ENCODE results near the gene WSCD1.
A peak's percentile ranks its signal among the peaks of the same experiment; 100 is the strongest.

WSCD1 gene

DNA sequence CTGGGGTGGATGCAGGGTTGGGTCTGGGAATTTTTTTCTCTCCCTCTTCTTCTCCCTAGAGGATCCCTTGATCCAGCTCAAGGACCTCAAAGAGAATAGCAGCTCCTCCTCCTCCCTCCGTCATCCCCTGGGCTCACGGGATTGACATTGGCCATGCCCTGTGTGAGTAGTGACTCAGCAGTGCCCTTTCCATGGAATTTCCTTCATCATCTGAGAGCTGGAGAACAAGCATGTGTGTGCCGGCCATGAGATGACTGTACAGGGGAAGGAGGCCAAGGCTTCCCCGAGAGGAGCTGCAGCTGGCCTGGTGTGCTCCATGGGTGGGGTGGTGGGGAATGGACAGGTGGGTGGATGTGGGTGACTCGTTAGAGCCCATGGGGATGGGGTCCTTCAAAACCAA lies 8.9 kb upstream of the WSCD1 start:
- peak; percentile 85 for DNase-seq (ENCODE audit: low spot score)

- no peak for DNase-seq (ENCODE audit: low spot score)
Observed at GRCh38 chr17:6064868-6065267, 5.3 kb upstream of the WSCD1 start.

GRCh38 chr17:6065351-6065750 lies 4.8 kb upstream of the WSCD1 start:
- no peak for DNase-seq (ENCODE audit: low spot score)

GRCh38 chr17:6066183-6066948 lies 3.8 kb upstream of the WSCD1 start:
- no peak for DNase-seq (ENCODE audit: low spot score)

- no peak for DNase-seq (ENCODE audit: low spot score)
Observed at GRCh38 chr17:6067060-6067459, 3.1 kb upstream of the WSCD1 start.

- DNase-seq (ENCODE audit: low spot score), result no peak
Observed at GRCh38 chr17:6070430-6070912, 292 bp downstream of the WSCD1 start.

DNA sequence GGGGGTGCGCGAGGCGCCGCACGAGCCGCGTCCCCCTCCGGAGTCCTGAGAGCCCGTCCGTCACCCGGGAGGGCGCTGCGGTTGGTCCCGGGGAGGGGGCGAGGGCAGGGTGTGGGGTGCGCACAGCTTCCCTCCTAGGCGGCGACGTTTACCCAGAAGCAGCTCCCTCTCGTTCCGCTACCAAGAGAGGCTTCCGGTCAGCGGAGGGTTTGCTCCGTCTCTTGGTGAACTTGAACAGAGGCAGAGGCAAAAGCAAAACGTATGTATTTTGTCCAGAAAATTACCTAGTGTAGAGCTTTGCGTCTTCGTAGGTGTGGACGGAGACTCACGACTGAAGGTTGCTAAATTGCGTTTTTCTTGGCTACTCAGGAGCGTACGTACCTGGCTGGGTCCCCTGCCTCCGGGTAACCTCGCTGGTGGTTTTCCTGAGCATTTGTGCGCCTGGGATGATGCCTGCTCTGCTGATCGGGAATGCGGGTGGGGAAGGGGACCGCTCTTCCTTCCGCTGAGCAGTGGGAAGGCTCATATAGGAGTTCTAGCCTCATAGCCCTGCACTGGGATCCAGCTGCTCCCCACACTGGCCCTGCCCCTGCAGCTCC lies 833 bp downstream of the WSCD1 start:
- no peak for DNase-seq (ENCODE audit: low spot score)

- DNase-seq (ENCODE audit: low spot score), result no peak
Observed at GRCh38 chr17:6071528-6072065, 1.4 kb downstream of the WSCD1 start.

- DNase-seq (ENCODE audit: low spot score), result peak; percentile 63
Observed at GRCh38 chr17:6072157-6072556, 2.0 kb downstream of the WSCD1 start.

DNA sequence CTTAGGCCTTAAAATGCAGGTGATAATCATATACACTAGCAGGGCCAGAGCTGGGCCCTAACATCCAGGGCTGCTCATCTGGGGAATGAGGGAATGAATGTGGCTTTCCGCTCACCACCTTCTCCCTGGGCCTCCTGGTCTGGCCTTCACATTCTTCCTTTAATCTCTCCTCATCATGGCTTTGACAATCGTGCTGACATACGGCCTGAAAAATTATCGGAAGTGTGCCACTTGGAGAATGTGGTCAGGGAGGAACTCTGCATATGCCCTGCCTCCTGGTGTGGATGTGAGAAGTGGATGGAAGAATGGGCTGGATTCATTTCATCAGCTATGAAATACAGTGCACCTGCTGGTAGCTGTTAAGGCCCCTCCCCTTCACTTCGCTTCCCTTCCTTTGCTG lies 2.4 kb downstream of the WSCD1 start:
- DNase-seq (ENCODE audit: low spot score), result no peak

DNA sequence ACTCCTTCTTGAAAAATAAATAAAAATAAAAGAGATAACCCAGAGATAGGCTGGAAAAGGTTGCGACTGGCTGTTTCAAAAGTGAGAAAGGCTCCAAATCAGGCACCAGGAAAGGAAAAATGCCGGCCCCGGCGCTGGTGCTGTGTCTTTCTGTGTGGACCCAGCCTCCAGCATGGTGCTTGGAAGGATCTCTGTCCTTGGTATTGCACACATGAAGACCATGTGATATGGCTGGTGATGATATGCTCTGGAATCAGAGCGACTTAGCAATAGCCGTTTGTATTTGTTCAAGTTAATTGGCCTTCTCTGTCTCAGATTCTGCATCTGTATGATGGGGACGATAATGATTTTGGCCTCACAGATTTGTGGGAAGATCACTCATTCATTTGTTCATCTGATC lies 3.4 kb downstream of the WSCD1 start:
- no peak for DNase-seq (ENCODE audit: low spot score)

GRCh38 chr17:6075050-6075449 lies 4.9 kb downstream of the WSCD1 start:
- no peak for DNase-seq (ENCODE audit: low spot score)

DNA sequence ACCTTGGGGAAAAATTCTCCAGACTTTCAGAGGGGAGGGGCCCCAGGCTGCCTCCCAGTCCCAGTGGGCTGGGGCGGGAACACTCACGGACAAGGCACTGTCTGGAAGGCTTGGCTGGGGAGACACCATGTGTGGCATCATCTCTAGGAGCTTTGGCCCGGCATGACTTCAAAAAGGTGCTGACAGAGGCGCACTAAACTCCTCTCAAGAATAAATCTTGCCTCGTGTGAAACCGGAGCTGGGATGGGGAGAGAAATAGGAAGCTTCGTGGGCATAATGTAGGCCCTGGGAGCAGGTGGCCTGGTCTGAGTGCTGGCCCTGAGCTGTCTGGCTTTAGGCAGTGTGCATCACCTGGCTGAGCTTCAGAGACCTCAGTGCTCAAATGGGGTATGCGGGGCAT lies 5.7 kb downstream of the WSCD1 start:
- no peak for DNase-seq (ENCODE audit: low spot score)

GRCh38 chr17:6077752-6078151 lies 7.6 kb downstream of the WSCD1 start:
- no peak for DNase-seq (ENCODE audit: low spot score)

DNA sequence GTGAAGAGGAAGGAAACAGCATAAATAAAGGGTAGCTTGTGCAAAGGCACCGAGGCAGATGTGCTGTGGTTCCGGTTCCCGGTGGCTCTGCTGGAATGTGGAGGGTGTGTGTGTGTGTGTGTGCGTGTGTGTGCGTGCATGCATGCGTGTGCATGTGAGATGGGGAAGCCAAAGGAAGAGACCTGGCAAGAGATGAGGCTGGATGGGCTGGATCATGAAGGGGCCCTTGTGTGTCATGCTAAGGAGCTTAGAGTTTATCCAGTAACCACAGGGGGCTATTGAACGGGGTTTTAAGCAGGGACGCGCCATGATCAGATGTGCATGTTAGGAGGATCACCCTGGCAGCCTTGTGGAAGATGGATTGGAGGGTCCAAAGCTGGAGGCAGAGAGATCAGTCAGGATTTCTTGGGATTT lies 8.3 kb downstream of the WSCD1 start:
- DNase-seq (ENCODE audit: low spot score), result no peak

DNA sequence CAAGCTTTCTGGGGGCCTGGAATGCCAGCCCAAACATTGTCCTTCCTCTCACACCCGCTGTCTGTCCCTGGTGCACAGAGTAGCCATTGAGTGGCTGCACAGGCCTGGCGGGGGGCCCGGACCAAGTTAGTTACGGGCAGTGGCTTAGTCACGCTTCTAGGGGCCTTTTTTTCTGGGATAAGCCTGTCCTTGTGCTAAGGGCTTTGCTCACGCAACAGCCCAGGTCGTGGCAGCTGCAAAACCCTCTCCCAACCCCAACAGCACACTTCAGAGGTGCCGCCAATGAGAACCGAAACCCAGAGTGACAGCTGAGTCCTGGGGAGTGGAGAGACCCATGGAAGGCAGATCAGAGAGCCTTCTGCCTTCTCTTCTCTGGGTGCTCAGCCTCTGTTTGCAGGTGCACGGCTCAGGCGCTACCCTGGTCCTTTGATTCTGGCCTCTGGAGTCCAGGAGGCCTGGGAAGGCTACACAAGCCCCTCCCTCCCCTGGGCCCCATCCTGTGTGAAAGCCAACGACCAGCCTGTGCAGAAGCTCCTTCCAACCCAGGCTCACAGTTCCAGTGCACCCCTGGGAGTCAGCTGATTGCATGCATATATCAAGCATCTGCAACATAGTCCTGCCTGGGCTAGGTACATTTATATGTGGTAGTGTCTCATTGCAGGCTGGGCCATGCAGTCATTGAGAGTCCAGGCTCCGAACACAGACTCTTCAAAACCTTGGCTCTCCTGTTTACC lies 9.1 kb downstream of the WSCD1 start:
- DNase-seq (ENCODE audit: low spot score), result no peak

GRCh38 chr17:6079960-6080359 lies 9.8 kb downstream of the WSCD1 start:
- no peak for DNase-seq (ENCODE audit: low spot score)

DNA sequence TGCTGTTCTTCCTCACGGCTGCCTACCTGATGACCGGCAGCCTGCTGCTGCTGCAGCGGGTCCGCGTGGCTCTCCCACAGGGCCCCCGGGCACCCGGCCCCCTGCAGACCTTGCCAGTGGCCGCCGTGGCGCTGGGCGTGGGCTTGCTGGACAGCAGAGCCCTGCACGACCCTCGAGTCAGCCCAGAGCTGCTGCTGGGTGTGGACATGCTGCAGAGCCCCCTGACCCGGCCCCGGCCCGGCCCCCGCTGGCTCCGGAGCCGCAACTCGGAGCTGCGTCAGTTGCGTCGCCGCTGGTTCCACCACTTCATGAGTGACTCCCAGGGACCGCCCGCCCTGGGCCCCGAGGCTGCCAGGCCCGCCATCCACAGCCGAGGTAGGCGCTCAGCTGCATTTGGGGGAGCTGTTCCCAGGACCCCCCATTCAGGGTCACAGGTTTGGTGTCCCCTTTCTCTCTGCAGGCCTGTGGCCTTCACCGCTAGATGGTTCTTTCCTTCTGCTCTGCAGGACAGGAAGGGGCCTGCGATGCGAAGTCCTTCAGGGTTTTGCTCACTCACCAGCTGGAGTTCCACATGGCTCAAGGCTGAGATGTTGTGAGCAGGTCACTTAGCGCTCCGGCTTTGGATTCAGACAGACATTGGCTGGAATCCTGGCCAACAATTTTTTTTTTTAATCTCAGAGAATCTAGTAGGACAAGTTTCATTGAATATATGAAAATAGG lies 10.7 kb downstream of the WSCD1 start:
- DNase-seq (ENCODE audit: low spot score), result no peak

DNA sequence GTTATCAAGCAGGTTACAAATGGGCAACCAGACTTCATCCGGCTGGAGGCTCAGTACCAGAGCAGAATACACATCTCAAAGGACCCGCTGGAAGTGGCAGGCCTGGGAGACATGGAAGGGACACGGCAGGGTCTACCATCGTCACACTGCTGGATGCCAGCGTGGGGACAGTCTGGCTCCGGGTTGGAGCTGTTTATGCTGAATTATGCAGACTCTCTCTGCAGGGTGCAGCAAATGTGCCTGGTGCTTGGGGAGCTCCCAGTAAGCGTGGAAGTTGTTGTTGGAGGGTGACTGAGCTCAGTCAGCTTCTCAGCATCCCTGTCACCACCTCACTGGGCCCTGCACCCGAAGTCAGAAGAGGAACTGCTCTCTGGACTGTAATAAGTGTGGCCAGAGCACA lies 12.2 kb downstream of the WSCD1 start:
- no peak for DNase-seq (ENCODE audit: low spot score)

GRCh38 chr17:6084311-6085161 lies 14.4 kb downstream of the WSCD1 start:
- no peak for DNase-seq (ENCODE audit: low spot score)

GRCh38 chr17:6085812-6086211 lies 15.6 kb downstream of the WSCD1 start:
- DNase-seq (ENCODE audit: low spot score), result no peak
